K562 (cell line): ENCODE data around the gene BAIAP2L2. TPM values are rescaled to one million over a fixed set of nuclear protein-coding genes. Genes with fewer than 3 reads are reported as not detected.
A peak's percentile ranks its signal among the peaks of the same experiment; 100 is the strongest.

Source experiments
- ATAC-seq: fragments of 200-7000 bp; cut with Tn5 transposase; 3 replicates; pipeline ENCODE4 v1.9.1; 2020; ENCODE audit warnings: moderate library complexity
- BruUV-seq: library from RNA; stranded (reverse); fragments of 400-500 nt; replicated peaks from 2 replicates; lab custom pipeline; 2021; lab: Mats Ljungman, UMichigan
- CTCF ChIA-PET: fragments of 300-600 bp; formaldehyde crosslinking; extraction: SDS; loops from one replicate; lab custom pipeline; 2021; ENCODE audit warnings: low intra/inter-chr PET ratio; lab: Yijun Ruan, JAX
- POLR2A ChIA-PET: fragments of 300-600, 350-650 bp; sonication (Branson Sonifier 250); formaldehyde crosslinking; extraction: SDS; loops from one replicate; lab custom pipeline; 2021; ENCODE audit warnings: antibody characterized with exemption, inconsistent platforms; lab: Yijun Ruan, JAX
- DNase-seq, 4 experiments: peaks; one replicate each; pipeline versions ENCODE4 v3.0.0 to v3.0.0-alpha.2; 2011 to 2018; ENCODE audit warnings: low spot score in 3 of 4, mixed read lengths in 3 of 4; ENCODE audit errors: extremely low read depth in 1 of 4
- FAIRE-seq: peaks from 2 replicates; lab custom pipeline; 2011; peaks lifted over from hg19 to GRCh38; lab: Jason Lieb, UNC
- H2AFZ ChIP-seq: 2 replicates; pipeline ENCODE4 v1.6.0; 2011; ENCODE audit warnings: low read depth, low read length, control low read depth, inconsistent platforms
- H3K27ac ChIP-seq: fragments of 200-600 bp; 3 replicates; pipeline ENCODE4 v1.8.0; 2011; ENCODE audit warnings: low read depth, mild to moderate bottlenecking, control low read depth, inconsistent platforms, low read length, moderate library complexity, mixed read lengths; ENCODE audit errors: extremely low read depth
- H3K27me3 ChIP-seq, 2 experiments: fragments of 300-600 bp in 1 of 2; 2 replicates in 1 of 2; 3 replicates in 1 of 2; pipeline versions ENCODE4 v1.6.0 to v1.8.0; 2011; ENCODE audit warnings: inconsistent platforms in 2 of 2, low read length in 2 of 2, mild to moderate bottlenecking in 1 of 2, mixed read lengths in 1 of 2, moderate library complexity in 1 of 2; ENCODE audit not compliant: control insufficient read depth in 2 of 2, insufficient read depth in 2 of 2
- H3K36me3 ChIP-seq: fragments of 300-600 bp; 3 replicates; pipeline ENCODE4 v1.8.0; 2011; ENCODE audit warnings: mild to moderate bottlenecking, low read length, inconsistent platforms; ENCODE audit not compliant: control insufficient read depth, insufficient read depth
- H3K4me1 ChIP-seq, 2 experiments: fragments of 200-600 bp in 1 of 2; replicated peaks in 1 of 2; 2 replicates in 1 of 2; 3 replicates in 1 of 2; pipeline versions ENCODE4 v1.5.1 to v1.8.0; 2011; ENCODE audit warnings: inconsistent platforms in 2 of 2, low read length in 2 of 2, mild to moderate bottlenecking in 1 of 2, mixed read lengths in 1 of 2, moderate library complexity in 1 of 2; ENCODE audit not compliant: control insufficient read depth in 2 of 2, insufficient read depth in 2 of 2
- H3K4me2 ChIP-seq: 2 replicates; pipeline ENCODE4 v1.6.1; 2011; ENCODE audit warnings: low read length, control low read depth, inconsistent platforms, mixed read lengths; ENCODE audit not compliant: insufficient read depth
- H3K4me3 ChIP-seq: fragments of 200-600 bp; sonication (generic), shearing (Covaris generic); 2 replicates; pipeline ENCODE4 v1.5.1; 2016; ENCODE audit warnings: control low read depth, inconsistent platforms
- H3K79me2 ChIP-seq: fragments of 200-600 bp; 3 replicates; pipeline ENCODE4 v1.8.0; 2011; ENCODE audit warnings: low read length, inconsistent platforms; ENCODE audit not compliant: control insufficient read depth, insufficient read depth
- H3K9ac ChIP-seq, 2 experiments: 2 replicates each; pipeline versions ENCODE4 v1.6.0 to v1.6.1; 2011; ENCODE audit warnings: low read depth in 2 of 2, low read length in 2 of 2, control low read depth in 1 of 2, inconsistent platforms in 1 of 2, mild to moderate bottlenecking in 1 of 2, mixed read lengths in 1 of 2; ENCODE audit not compliant: insufficient read depth in 1 of 2
- H3K9me1 ChIP-seq: one replicate; pipeline ENCODE4 v1.6.0; 2011; ENCODE audit warnings: inconsistent platforms, mild to moderate bottlenecking, low read length, moderate library complexity; ENCODE audit not compliant: control insufficient read depth, insufficient read depth
- H3K9me3 ChIP-seq: replicated peaks from 2 replicates; pipeline ENCODE4 v1.5.1; 2011; ENCODE audit warnings: low read depth, low read length, inconsistent platforms; ENCODE audit not compliant: control insufficient read depth, insufficient read depth
- H4K20me1 ChIP-seq: replicated peaks from 2 replicates; pipeline ENCODE4 v1.6.1; 2011; ENCODE audit warnings: low read length, inconsistent platforms, mixed read lengths; ENCODE audit not compliant: control insufficient read depth, insufficient read depth
- CBX8 ChIP-seq: fragments of 200-600 bp; sonication (generic); IDR thresholded peaks from 2 replicates; pipeline ENCODE4 v1.6.1; 2012; ENCODE audit warnings: borderline replicate concordance, mixed run types, low read depth, mild to moderate bottlenecking, moderate library complexity, mixed read lengths, low read length, control low read depth, inconsistent platforms; ENCODE audit not compliant: poor library complexity, severe bottlenecking; ENCODE audit errors: extremely low read depth
- GTF2E2 ChIP-seq: fragments of 200-800 bp; sonication (Bioruptor generic); IDR thresholded peaks from 2 replicates; pipeline ENCODE4 v1.6.1; 2016; ENCODE audit warnings: missing genetic modification characterization, missing compliant biosample characterization
- NRF1 ChIP-seq, 2 experiments: fragments of 450-650 bp; IDR thresholded peaks in 1 of 2; conservative IDR thresholded peaks in 1 of 2; 2 replicates each; pipeline ENCODE4 v1.6.1; 2014; ENCODE audit warnings: mild to moderate bottlenecking in 2 of 2
- OTX1 ChIP-seq: fragments of 450-650 bp; formaldehyde crosslinking; IDR thresholded peaks from 2 replicates; pipeline ENCODE4 v1.4.0; 2022; ENCODE audit warnings: mild to moderate bottlenecking
- POLR2G ChIP-seq: fragments of 200-400 bp; formaldehyde crosslinking; IDR thresholded peaks from 2 replicates; pipeline ENCODE4 v1.6.1; 2017; ENCODE audit warnings: low read depth, mild to moderate bottlenecking, antibody characterized with exemption, low read length, moderate library complexity
- POLR3A ChIP-seq: IDR thresholded peaks from 2 replicates; pipeline ENCODE4 v1.6.1; 2011; ENCODE audit warnings: borderline replicate concordance, mild to moderate bottlenecking, moderate library complexity; ENCODE audit not compliant: insufficient read length, insufficient read depth; ENCODE audit errors: extremely low read depth
- SMAD2 ChIP-seq: fragments of 150-350 bp; IDR thresholded peaks from 2 replicates; pipeline ENCODE4 v1.6.1; 2014; ENCODE audit warnings: low read depth, mild to moderate bottlenecking, low read length
- TAL1 ChIP-seq: fragments of 450-650 bp; IDR thresholded peaks from 2 replicates; pipeline ENCODE4 v1.6.1; 2016; ENCODE audit warnings: mild to moderate bottlenecking
- TGIF2 ChIP-seq: sonication (generic); formaldehyde crosslinking; IDR thresholded peaks from 2 replicates; pipeline ENCODE4 v1.8.1; 2022; ENCODE audit warnings: mild to moderate bottlenecking, missing genetic modification reagents, moderate library complexity
- XRCC5 ChIP-seq: fragments of 200-400 bp; formaldehyde crosslinking; IDR thresholded peaks from 2 replicates; pipeline ENCODE4 v1.6.1; 2017; ENCODE audit warnings: low read depth, mild to moderate bottlenecking, low read length
- ZBTB17 ChIP-seq: fragments of 450-650 bp; formaldehyde crosslinking; IDR thresholded peaks from 2 replicates; pipeline ENCODE4 v1.4.0; 2020; ENCODE audit warnings: mild to moderate bottlenecking
- ZNF507 ChIP-seq: conservative IDR thresholded peaks from 2 replicates; pipeline ENCODE4 v1.6.1; 2017; ENCODE audit warnings: missing genetic modification characterization, missing compliant biosample characterization
- WGBS: fragments of 100-300 bp; shearing (Covaris generic); methylation state at CpG from one replicate; pipeline ENCODE4 v1.1.6; 2016; ENCODE audit warnings: low coverage, mixed read lengths; ENCODE audit not compliant: insufficient coverage; ENCODE audit errors: missing lambda C conversion rate; 5-methylcytosine and 5-hydroxymethylcytosine counted together
- in situ Hi-C: fragments of 300-500 bp; cut with MboI; formaldehyde crosslinking; loops from 4 replicates; pipeline ENCODE4 v1.15.0; 2018; ENCODE audit warnings: inconsistent platforms, mixed read lengths
- intact Hi-C: fragments of 100-400 bp; cut with micrococcal nuclease; formaldehyde crosslinking; loops from 2 replicates; pipeline ENCODE4 v1.14.2; 2022
- polyA plus RNA-seq, 8 experiments: library from polyadenylated mRNA; depleted of rRNA in 4 of 8; stranded (reverse) in 5 of 8; unstranded in 3 of 8; fragments of >200 nt; fragmentation: Nextera tagmentation in 2 of 8; fragmentation: Illumina TruSeq in 1 of 8; extraction: Ambion mirVana in 2 of 8; extraction: Trizol in 1 of 8; gene quantifications; 2 replicates each; pipeline versions ENCODE4 v1.2.1 to v1.2.3, GENCODE V29; 2011 to 2014; ENCODE audit warnings: inconsistent platforms in 1 of 8, missing spikeins in 1 of 8
- total RNA-seq, 7 experiments: library from RNA; depleted of rRNA in 6 of 7; stranded (reverse); fragments of >200 nt in 6 of 7; fragmentation: Illumina TruSeq in 2 of 7; extraction: Trizol in 2 of 7; gene quantifications; 2 replicates each; pipeline versions ENCODE4 v1.2.1 to v1.2.3, GENCODE V29; 2011 to 2021; ENCODE audit warnings: low replicate concordance in 1 of 7

The BAIAP2L2 gene
- total and polyA plus RNA-seq, 9 of the 15 experiments (the other 6 are each of a cell fraction or from before 2014, with no cell fraction given): 0.04 to 0.22 (median 0.07) TPM; not detected in 4

GRCh38 chr22:38111925-38112355 is 1.5 kb upstream of the BAIAP2L2 start (continued):
- TF ChIP-seq OTX1 (CRISPR knock-in tag) (no peak), POLR3A (no peak), ZBTB17 (CRISPR knock-in tag) (no peak), SMAD2 (no peak), ZNF507 (tag) (no peak), TAL1 (no peak), CBX8 (no peak), GTF2E2 (no peak)
- TF ChIP-seq, all 486 proteins: peak for 0

GRCh38 chr22:38110863-38111852 is 674 bp upstream of the BAIAP2L2 start:
- no peaks in the 10 kb centered on the region for H4K20me1 ChIP-seq
- peaks cover 0 to 42% of the 10 kb centered on the region in 2 experiments; a peak in 2 of 5 replicates for H3K4me1 ChIP-seq
- peak overlapping the region in 1 of 2 experiments; percentile 43; a peak in 1 of 4 replicates for H3K9ac ChIP-seq
- H3K9me3 ChIP-seq: no peaks in the 10 kb centered on the region
- BruUV-seq: no TSS peak
- no peaks in the 10 kb centered on the region for H3K27me3 ChIP-seq
- H2AFZ ChIP-seq: no peak overlapping the region
- no peak overlapping the region for H3K4me3 ChIP-seq
- ATAC-seq (peak; percentile 68), FAIRE-seq (no peak), DNase-seq (peak in 3 of 4 experiments; percentile 29 to 47 (median 43))
- no peaks in the 10 kb centered on the region for H3K36me3 ChIP-seq
- no peaks in the 10 kb centered on the region for H3K9me1 ChIP-seq
- no peaks in the 10 kb centered on the region for H3K79me2 ChIP-seq
- no peak overlapping the region for H3K4me2 ChIP-seq
- ChIA-PET POLR2A (interaction anchor here (0.6 to 1.0 kb wide), 3 partner anchors 112 to 782 kb away, joined by 3 to 4 read pairs (median 3); no protein-coding TSS in a partner anchor), CTCF (no interaction called here)
- in situ Hi-C loops (no loop called here), intact Hi-C loops (loop anchor here (10.0 kb wide), 1 partner anchor 94 kb away; the partner anchor contains the start of gene MAFF)
- no peak overlapping the region for H3K27ac ChIP-seq
- TF ChIP-seq NRF1 (conservative IDR thresholded peaks at IDR 0.05 in 1 of 2, IDR thresholded peaks at IDR 0.05 in 1 of 2) (peak; percentile 16 to 30; a peak in 2 of 4 replicates), POLR2G (0 out of 2 replicates have a peak, but pooled peaks have one; percentile 11), TGIF2 (CRISPR knock-in tag) (no peak), XRCC5 (no peak)
- WGBS: 50% methylated on average over 16 of the region's 30 CpGs
